Activated CD8-positive, alpha-beta T cell treated with anti-CD3 and anti-CD28 coated beads for 36 hours (primary cell): ENCODE results near the gene ADGRV1. TPM values are rescaled to one million over a fixed set of nuclear protein-coding genes. Genes with fewer than 3 reads are reported as not detected.

ENCODE experiments used
- ATAC-seq: fragments of 200-7000 bp; cut with Tn5 transposase; one replicate; pipeline ENCODE4 v1.10.0; 2021; ENCODE audit warnings: mild to moderate bottlenecking, moderate library complexity
- CTCF ChIA-PET: fragments of 350-600 bp; sonication (Branson Sonifier 250); formaldehyde crosslinking; loops from one replicate; lab custom pipeline; 2021; ENCODE audit warnings: antibody characterized with exemption; lab: Charles Lee
- POLR2A ChIA-PET: fragments of 350-600 bp; sonication (Branson Sonifier 250); formaldehyde crosslinking; loops from one replicate; lab custom pipeline; 2021; ENCODE audit warnings: antibody characterized with exemption; lab: Charles Lee
- DNase-seq: peaks from one replicate; pipeline ENCODE4 v3.0.0-alpha.2; 2020
- H3K27ac Mint-ChIP-seq: one replicate; pipeline ENCODE4 v1.8.0; 2021; ENCODE audit warnings: mild to moderate bottlenecking, mixed read lengths
- H3K27me3 Mint-ChIP-seq: one replicate; pipeline ENCODE4 v1.8.0; 2021; ENCODE audit warnings: mixed read lengths
- H3K36me3 Mint-ChIP-seq: one replicate; pipeline ENCODE4 v1.8.0; 2021; ENCODE audit warnings: low read depth, mixed read lengths
- H3K4me1 Mint-ChIP-seq: one replicate; pipeline ENCODE4 v1.8.0; 2021; ENCODE audit warnings: low read depth, mixed read lengths
- H3K4me3 Mint-ChIP-seq: one replicate; pipeline ENCODE4 v1.8.0; 2021; ENCODE audit warnings: mild to moderate bottlenecking, moderate library complexity, mixed read lengths
- H3K9me3 Mint-ChIP-seq: one replicate; pipeline ENCODE4 v1.8.0; 2021; ENCODE audit warnings: mixed read lengths
- intact Hi-C: fragments of 100-400 bp; cut with micrococcal nuclease; formaldehyde crosslinking; loops from one replicate; pipeline ENCODE4 v1.10.0; 2022
- total RNA-seq, 2 experiments: library from RNA; stranded (reverse); gene quantifications; one replicate each; pipeline ENCODE4 v1.2.3, GENCODE V29; 2021
- TF ChIP-seq, protein P1 (sequence below): fragments of 200-600 bp; IDR thresholded peaks from one replicate; pipeline ENCODE4 v1.8.0; 2022; ENCODE audit warnings: antibody characterized with exemption, mild to moderate bottlenecking

Gene ADGRV1
- total RNA-seq, 2 experiments from 2014 or later, result 0.18 TPM; not detected in 1

DNA sequence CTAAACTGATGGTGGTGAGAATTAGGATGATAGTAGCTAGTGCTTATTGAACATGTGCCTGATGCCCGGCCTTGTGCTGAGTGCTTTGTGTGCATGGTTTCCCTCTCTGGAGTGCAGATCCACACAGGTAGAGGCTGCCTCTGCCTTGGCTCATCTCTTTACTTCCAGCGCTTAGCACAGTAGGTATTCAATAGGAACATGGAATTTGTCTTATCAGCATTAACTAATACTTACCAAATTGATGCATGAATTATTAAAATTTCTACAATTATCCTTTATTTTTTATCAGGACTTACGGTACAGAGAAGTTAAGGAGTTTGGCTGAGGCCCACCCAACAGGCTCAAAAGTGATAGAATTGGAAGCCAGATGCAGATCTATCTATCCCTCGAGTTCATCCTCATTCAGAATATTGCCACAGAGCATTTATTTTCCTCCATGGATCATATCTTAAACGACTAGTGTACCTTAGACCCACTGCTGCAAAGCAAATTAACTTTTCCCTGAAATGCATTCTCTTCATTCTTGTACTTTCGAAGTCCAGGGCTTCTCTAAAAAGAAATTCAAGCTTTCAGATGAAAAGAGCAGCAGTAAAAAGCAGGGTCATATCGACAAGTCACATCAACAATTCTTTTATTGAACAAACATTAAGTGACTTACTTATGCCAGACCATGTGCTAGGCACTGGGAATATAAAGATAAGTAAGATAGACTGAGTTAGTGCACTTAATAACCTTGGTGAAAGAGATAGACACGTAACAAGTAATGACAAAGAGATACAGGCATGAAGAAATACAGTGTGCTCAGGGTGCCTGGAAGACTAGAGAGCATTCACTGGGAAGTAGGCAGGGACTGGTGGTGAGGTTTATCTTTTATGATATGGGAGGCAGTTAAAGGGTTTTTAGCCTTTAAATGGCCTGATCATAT, 534.5 kb downstream of the ADGRV1 start:
- TF ChIP-seq, protein P1, sequence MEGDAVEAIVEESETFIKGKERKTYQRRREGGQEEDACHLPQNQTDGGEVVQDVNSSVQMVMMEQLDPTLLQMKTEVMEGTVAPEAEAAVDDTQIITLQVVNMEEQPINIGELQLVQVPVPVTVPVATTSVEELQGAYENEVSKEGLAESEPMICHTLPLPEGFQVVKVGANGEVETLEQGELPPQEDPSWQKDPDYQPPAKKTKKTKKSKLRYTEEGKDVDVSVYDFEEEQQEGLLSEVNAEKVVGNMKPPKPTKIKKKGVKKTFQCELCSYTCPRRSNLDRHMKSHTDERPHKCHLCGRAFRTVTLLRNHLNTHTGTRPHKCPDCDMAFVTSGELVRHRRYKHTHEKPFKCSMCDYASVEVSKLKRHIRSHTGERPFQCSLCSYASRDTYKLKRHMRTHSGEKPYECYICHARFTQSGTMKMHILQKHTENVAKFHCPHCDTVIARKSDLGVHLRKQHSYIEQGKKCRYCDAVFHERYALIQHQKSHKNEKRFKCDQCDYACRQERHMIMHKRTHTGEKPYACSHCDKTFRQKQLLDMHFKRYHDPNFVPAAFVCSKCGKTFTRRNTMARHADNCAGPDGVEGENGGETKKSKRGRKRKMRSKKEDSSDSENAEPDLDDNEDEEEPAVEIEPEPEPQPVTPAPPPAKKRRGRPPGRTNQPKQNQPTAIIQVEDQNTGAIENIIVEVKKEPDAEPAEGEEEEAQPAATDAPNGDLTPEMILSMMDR, result no peak
- no peaks in the 10 kb centered on the region for H3K36me3 Mint-ChIP-seq
- CTCF ChIA-PET, result interaction anchor here (1.1 to 1.9 kb wide), 2 partner anchors 313 to 326 kb away, joined by 4 to 7 read pairs; no protein-coding TSS in a partner anchor
- DNase-seq, result no peak
- H3K4me1 Mint-ChIP-seq, result no peaks in the 10 kb centered on the region
- intact Hi-C loops, result no loop called here
- POLR2A ChIA-PET, result no interaction called here
- no peak for ATAC-seq
- H3K27me3 Mint-ChIP-seq, result peaks cover 2% of the 10 kb centered on the region
- no peak overlapping the region for H3K27ac Mint-ChIP-seq
- no peak overlapping the region for H3K4me3 Mint-ChIP-seq
- no peaks in the 10 kb centered on the region for H3K9me3 Mint-ChIP-seq

DNA sequence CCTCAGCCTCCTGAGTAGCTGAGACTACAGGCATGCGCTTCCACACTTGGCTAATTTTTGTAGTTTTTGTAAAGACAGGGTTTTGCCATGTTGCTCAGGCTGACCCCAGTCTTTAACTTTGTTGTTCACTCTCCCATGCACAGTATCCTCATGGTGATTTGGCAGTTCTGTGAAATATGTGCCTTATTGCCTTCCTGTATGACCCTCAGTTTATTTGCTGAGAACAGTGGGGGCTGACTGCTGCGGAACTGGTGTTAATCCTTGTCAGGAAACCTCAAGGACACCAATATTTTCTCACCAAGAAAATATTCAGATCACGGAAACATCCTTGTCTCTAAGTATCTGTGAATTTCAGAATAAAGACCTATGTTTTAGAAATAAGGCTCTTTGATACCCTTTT, 536.7 kb downstream of the ADGRV1 start:
- DNase-seq (no peak), ATAC-seq (no peak)
- Mint-ChIP-seq H3K36me3 (no peaks in the 10 kb centered on the region), H3K4me3 (no peak overlapping the region), H3K27me3 (peaks cover 2% of the 10 kb centered on the region), H3K27ac (no peak overlapping the region), H3K9me3 (no peaks in the 10 kb centered on the region), H3K4me1 (no peaks in the 10 kb centered on the region)
- intact Hi-C loops, result no loop called here
- CTCF ChIA-PET, result interaction anchor here (1.0 to 1.5 kb wide), 3 partner anchors 20 to 290 kb away, joined by 3 to 5 read pairs (median 4); no protein-coding TSS in a partner anchor
- TF ChIP-seq, protein P1, result no peak
- POLR2A ChIA-PET, result no interaction called here

DNA sequence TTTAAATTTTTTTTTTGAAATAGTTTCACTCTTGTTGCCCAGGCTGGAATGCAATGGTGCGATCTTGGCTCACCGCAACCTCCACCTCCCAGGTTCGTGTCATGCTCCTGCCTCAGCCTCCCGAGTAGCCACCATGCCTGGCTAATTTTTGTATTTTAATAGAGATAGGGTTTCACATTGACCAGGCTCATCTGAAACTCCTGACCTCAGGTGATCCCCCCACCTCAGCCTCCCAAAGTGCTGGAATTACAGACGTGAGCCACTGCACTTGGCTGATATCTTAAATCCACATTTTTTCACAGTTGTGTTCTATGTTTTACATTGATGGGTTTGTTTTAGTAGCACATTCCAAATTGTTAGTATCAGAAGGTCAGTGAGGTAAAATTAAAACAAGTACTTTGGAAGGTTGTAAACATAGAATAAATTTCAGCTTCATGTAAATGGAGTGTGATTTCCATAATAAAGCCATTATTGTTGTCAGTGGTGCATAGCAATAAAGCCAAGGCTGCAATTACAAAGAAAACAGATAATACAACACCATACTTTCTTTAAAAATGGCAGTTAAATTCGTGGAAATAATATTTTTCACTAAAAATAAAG, 537.3 kb downstream of the ADGRV1 start:
- TF ChIP-seq, protein P1, result no peak
- Mint-ChIP-seq H3K9me3 (no peaks in the 10 kb centered on the region), H3K27me3 (no peaks in the 10 kb centered on the region), H3K27ac (no peak overlapping the region), H3K36me3 (no peaks in the 10 kb centered on the region), H3K4me1 (no peaks in the 10 kb centered on the region), H3K4me3 (no peak overlapping the region)
- CTCF ChIA-PET, result no interaction called here
- POLR2A ChIA-PET, result no interaction called here
- no peak for DNase-seq
- intact Hi-C loops, result no loop called here
- no peak for ATAC-seq

DNA sequence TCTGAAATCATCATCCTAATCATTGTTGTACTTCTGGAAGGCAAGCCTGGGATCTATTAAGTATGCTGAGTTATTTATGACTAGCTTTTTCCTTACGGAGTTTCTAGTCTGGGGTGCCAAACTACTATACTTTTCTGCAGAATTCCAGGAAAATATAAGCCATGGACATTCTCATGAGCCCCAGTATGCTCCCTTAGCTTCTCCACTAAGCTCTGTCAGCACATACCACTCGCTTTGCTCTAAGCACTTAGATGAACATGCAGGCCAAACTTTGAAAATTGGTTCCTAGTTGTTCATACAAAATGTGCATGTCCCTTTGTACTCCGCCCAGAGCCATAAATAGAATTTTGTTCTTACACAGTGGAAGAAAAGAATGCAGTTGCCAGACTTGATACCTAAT, 539.9 kb downstream of the ADGRV1 start:
- Mint-ChIP-seq H3K27ac (no peak overlapping the region), H3K27me3 (no peaks in the 10 kb centered on the region), H3K4me3 (no peak overlapping the region), H3K9me3 (no peaks in the 10 kb centered on the region), H3K4me1 (no peaks in the 10 kb centered on the region), H3K36me3 (no peaks in the 10 kb centered on the region)
- DNase-seq, result no peak
- intact Hi-C loops, result no loop called here
- TF ChIP-seq, protein P1, result no peak
- ChIA-PET CTCF (interaction anchor here (0.8 to 1.5 kb wide), 6 partner anchors 10 to 321 kb away, joined by 3 to 5 read pairs (median 3); no protein-coding TSS in a partner anchor), POLR2A (no interaction called here)
- ATAC-seq, result no peak
